CD14-positive monocyte (primary cell): ENCODE measurements around the gene BBS9. TPM values are rescaled to one million over a fixed set of nuclear protein-coding genes. Genes with fewer than 3 reads are reported as not detected.
A peak's percentile ranks its signal among the peaks of the same experiment; 100 is the strongest.

Experiments used
- DNase-seq, 3 donors: peaks; one replicate each; pipeline ENCODE4 v3.0.0-alpha.2; 2011 to 2022
- H2AFZ ChIP-seq: 2 replicates; pipeline ENCODE4 v1.6.0; 2012; ENCODE audit warnings: mild to moderate bottlenecking, low read depth, low read length, inconsistent platforms; ENCODE audit not compliant: insufficient read depth, poor library complexity, severe bottlenecking
- H3K27ac ChIP-seq, 2 donors: 1 replicate in 1 of 2; 2 replicates in 1 of 2; pipeline ENCODE4 v1.5.1; 2012 to 2013; ENCODE audit warnings: low read length in 2 of 2, control low read depth in 1 of 2, inconsistent platforms in 1 of 2, low read depth in 1 of 2, mild to moderate bottlenecking in 1 of 2
- H3K27me3 ChIP-seq, 2 donors: one replicate each; pipeline versions ENCODE4 v1.6.0 to v1.6.1; 2011 to 2013; ENCODE audit warnings: low read length in 2 of 2; ENCODE audit not compliant: control insufficient read depth in 2 of 2, insufficient read depth in 2 of 2
- H3K36me3 ChIP-seq, 2 donors: replicated peaks in 1 of 2; 1 replicate in 1 of 2; 2 replicates in 1 of 2; pipeline versions ENCODE4 v1.5.1 to v1.6.1; 2012 to 2013; ENCODE audit warnings: low read length in 2 of 2, control low read depth in 1 of 2, inconsistent platforms in 1 of 2, mild to moderate bottlenecking in 1 of 2; ENCODE audit not compliant: insufficient read depth in 2 of 2, control insufficient read depth in 1 of 2
- H3K4me1 ChIP-seq, 2 donors: 1 replicate in 1 of 2; 2 replicates in 1 of 2; pipeline versions ENCODE4 v1.5.1 to v1.6.1; 2012 to 2013; ENCODE audit warnings: low read length in 2 of 2, control low read depth in 1 of 2, inconsistent platforms in 1 of 2, mild to moderate bottlenecking in 1 of 2, moderate library complexity in 1 of 2; ENCODE audit not compliant: insufficient read depth in 2 of 2, control insufficient read depth in 1 of 2
- H3K4me2 ChIP-seq: replicated peaks from 2 replicates; pipeline ENCODE3; 2012; ENCODE audit warnings: low read length, moderate library complexity, mild to moderate bottlenecking; ENCODE audit not compliant: poor library complexity, severe bottlenecking; ENCODE audit errors: extremely low read depth
- H3K4me3 ChIP-seq, 3 experiments: fragments of 200-600 bp in 1 of 3; sonication (generic) in 1 of 3; replicated peaks in 1 of 3; 1 replicate in 2 of 3; 2 replicates in 1 of 3; pipeline ENCODE4 v1.5.1; 2011 to 2013; ENCODE audit warnings: low read length in 3 of 3, mild to moderate bottlenecking in 3 of 3, control low read depth in 2 of 3, low read depth in 2 of 3, inconsistent platforms in 1 of 3, moderate library complexity in 1 of 3
- H3K79me2 ChIP-seq: 2 replicates; pipeline ENCODE4 v1.6.0; 2012; ENCODE audit warnings: mild to moderate bottlenecking, control low read depth, inconsistent platforms, low read length, moderate library complexity; ENCODE audit not compliant: insufficient read depth
- H3K9ac ChIP-seq: 2 replicates; pipeline ENCODE4 v1.6.0; 2017; ENCODE audit warnings: low read length, mild to moderate bottlenecking; ENCODE audit not compliant: insufficient read depth, poor library complexity, severe bottlenecking
- H3K9me3 ChIP-seq, 2 donors: replicated peaks in 1 of 2; 1 replicate in 1 of 2; 2 replicates in 1 of 2; pipeline versions ENCODE4 v1.5.1 to v1.6.1; 2012 to 2013; ENCODE audit warnings: low read length in 2 of 2, control low read depth in 1 of 2; ENCODE audit not compliant: control insufficient read depth in 1 of 2, insufficient read depth in 1 of 2
- H4K20me1 ChIP-seq: 2 replicates; pipeline ENCODE4 v1.6.0; 2012; ENCODE audit warnings: mild to moderate bottlenecking, low read length, control low read depth, moderate library complexity; ENCODE audit not compliant: insufficient read depth
- H3K27ac Mint-ChIP-seq, 7 donors: one replicate each; pipeline ENCODE4 v1.8.0; 2020; ENCODE audit warnings: mild to moderate bottlenecking in 7 of 7, mixed read lengths in 7 of 7, moderate library complexity in 6 of 7, inconsistent platforms in 2 of 7
- H3K27me3 Mint-ChIP-seq, 3 donors: one replicate each; pipeline ENCODE4 v1.8.0; 2021 to 2022; ENCODE audit warnings: low read depth in 3 of 3, mild to moderate bottlenecking in 3 of 3, mixed read lengths in 3 of 3, moderate library complexity in 3 of 3, inconsistent platforms in 1 of 3
- H3K36me3 Mint-ChIP-seq, 2 donors: one replicate each; pipeline ENCODE4 v1.8.0; 2020; ENCODE audit warnings: mixed read lengths in 2 of 2, inconsistent platforms in 1 of 2, mild to moderate bottlenecking in 1 of 2
- H3K4me1 Mint-ChIP-seq: one replicate; pipeline ENCODE4 v1.8.0; 2020; ENCODE audit warnings: mild to moderate bottlenecking, mixed read lengths
- H3K4me3 Mint-ChIP-seq, 2 donors: one replicate each; pipeline ENCODE4 v1.8.0; 2020; ENCODE audit warnings: mild to moderate bottlenecking in 2 of 2, mixed read lengths in 2 of 2, moderate library complexity in 1 of 2
- H3K9me3 Mint-ChIP-seq, 7 donors: one replicate each; pipeline ENCODE4 v1.8.0; 2020 to 2022; ENCODE audit warnings: mixed read lengths in 7 of 7, mild to moderate bottlenecking in 6 of 7, moderate library complexity in 6 of 7, inconsistent platforms in 2 of 7
- WGBS: methylation state at CpG from one replicate; pipeline ENCODE4 v1.1.5; 2013; ENCODE audit warnings: missing lambda C conversion rate; ENCODE audit not compliant: insufficient coverage; 5-methylcytosine and 5-hydroxymethylcytosine counted together
- intact Hi-C, 2 donors: fragments of 100-400 bp; cut with micrococcal nuclease; formaldehyde crosslinking; loops; one replicate each; pipeline versions ENCODE4 v1.15.0 to v1.15.1; 2023
- polyA plus RNA-seq, 3 donors: library from polyadenylated mRNA; depleted of rRNA in 1 of 3; unstranded in 2 of 3; stranded (reverse) in 1 of 3; fragments of 300-500 nt in 2 of 3; fragments of >200 nt in 1 of 3; fragmentation: Illumina TruSeq in 2 of 3; gene quantifications; 1 replicate in 2 of 3; 2 replicates in 1 of 3; pipeline ENCODE4 v1.2.3, GENCODE V29; 2012 to 2021
- TF ChIP-seq, protein P1 (sequence below): fragments of 200-600 bp; IDR thresholded peaks from one replicate; pipeline ENCODE4 v1.8.0; 2022; ENCODE audit warnings: antibody characterized with exemption, mild to moderate bottlenecking

Gene BBS9
- polyA plus RNA-seq, 3 donors: 4.9 to 7.5 (median 6.8) TPM

DNA sequence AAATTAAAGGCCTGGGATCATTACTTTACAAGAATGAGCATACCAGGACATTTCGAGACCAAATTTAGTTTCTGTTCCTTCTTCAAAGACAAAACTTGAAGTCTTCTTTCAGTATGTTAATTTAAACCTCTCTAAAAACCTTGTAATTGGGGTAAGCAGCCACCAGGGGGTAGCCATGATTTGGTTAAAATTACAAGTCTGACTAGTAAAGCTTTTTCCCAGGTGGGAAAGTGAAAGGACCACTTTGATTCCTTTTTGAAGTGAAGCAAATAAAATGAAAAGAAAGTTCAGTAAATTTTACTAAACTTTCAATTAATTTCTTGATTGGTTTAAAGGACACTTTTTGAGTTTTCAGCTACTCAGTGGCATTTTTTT is 294.3 kb downstream of the BBS9 start:
- Mint-ChIP-seq H3K36me3 (no peaks in the 10 kb centered on the region), H3K9me3 (no peaks in the 10 kb centered on the region), H3K27ac (no peak overlapping the region), H3K4me1 (peaks cover 4% of the 10 kb centered on the region), H3K27me3 (no peaks in the 10 kb centered on the region), H3K4me3 (no peak overlapping the region)
- H3K27ac ChIP-seq: no peak overlapping the region
- no peaks in the 10 kb centered on the region for H3K36me3 ChIP-seq
- no CpG with 5 or more reads among the region's 1 CpG for WGBS
- intact Hi-C loops: no loop called here
- H2AFZ ChIP-seq: no peak overlapping the region
- H3K4me1 ChIP-seq: no peaks in the 10 kb centered on the region
- H4K20me1 ChIP-seq: no peaks in the 10 kb centered on the region
- H3K9me3 ChIP-seq: no peaks in the 10 kb centered on the region
- H3K4me3 ChIP-seq: no peak overlapping the region
- DNase-seq: no peak
- no peaks in the 10 kb centered on the region for H3K79me2 ChIP-seq
- no peak overlapping the region for H3K9ac ChIP-seq
- TF ChIP-seq, protein P1, sequence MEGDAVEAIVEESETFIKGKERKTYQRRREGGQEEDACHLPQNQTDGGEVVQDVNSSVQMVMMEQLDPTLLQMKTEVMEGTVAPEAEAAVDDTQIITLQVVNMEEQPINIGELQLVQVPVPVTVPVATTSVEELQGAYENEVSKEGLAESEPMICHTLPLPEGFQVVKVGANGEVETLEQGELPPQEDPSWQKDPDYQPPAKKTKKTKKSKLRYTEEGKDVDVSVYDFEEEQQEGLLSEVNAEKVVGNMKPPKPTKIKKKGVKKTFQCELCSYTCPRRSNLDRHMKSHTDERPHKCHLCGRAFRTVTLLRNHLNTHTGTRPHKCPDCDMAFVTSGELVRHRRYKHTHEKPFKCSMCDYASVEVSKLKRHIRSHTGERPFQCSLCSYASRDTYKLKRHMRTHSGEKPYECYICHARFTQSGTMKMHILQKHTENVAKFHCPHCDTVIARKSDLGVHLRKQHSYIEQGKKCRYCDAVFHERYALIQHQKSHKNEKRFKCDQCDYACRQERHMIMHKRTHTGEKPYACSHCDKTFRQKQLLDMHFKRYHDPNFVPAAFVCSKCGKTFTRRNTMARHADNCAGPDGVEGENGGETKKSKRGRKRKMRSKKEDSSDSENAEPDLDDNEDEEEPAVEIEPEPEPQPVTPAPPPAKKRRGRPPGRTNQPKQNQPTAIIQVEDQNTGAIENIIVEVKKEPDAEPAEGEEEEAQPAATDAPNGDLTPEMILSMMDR: peak; percentile 55
- no peaks in the 10 kb centered on the region for H3K27me3 ChIP-seq
- no peak overlapping the region for H3K4me2 ChIP-seq

DNA sequence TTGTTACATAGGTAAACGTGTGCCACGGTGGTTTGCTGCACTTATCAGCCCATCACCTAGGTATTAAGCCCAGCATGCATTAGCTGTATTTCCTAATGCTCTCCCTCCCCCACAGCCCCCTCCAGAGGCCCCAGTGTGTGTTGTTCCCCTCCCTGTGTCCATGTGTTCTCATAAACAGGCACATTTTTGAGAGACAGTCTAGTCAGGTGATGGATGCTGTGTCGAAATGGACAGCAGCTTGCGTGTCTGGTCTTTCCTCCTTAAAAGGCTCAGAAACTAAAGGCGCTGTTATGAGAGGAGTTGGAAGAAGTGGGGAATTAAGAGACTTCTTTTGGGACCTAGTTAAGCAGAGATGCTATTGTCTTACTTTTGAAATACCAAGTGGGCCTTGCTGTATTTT is 296.0 kb downstream of the BBS9 start:
- Histone ChIP-seq H3K36me3 (no peaks in the 10 kb centered on the region), H3K27ac (no peak overlapping the region), H4K20me1 (no peaks in the 10 kb centered on the region), H3K9ac (no peak overlapping the region), H3K27me3 (no peaks in the 10 kb centered on the region), H3K79me2 (no peaks in the 10 kb centered on the region), H3K9me3 (no peaks in the 10 kb centered on the region), H2AFZ (no peak overlapping the region), H3K4me2 (no peak overlapping the region), H3K4me3 (no peak overlapping the region), H3K4me1 (no peaks in the 10 kb centered on the region)
- no peak for DNase-seq
- H3K9me3 Mint-ChIP-seq: no peaks in the 10 kb centered on the region
- no peak overlapping the region for H3K27ac Mint-ChIP-seq
- no peaks in the 10 kb centered on the region for H3K36me3 Mint-ChIP-seq
- 93% methylated on average over 5 of the region's 5 CpGs for WGBS
- peaks cover 4% of the 10 kb centered on the region for H3K4me1 Mint-ChIP-seq
- TF ChIP-seq, protein P1: no peak
- H3K4me3 Mint-ChIP-seq: no peak overlapping the region
- intact Hi-C loops: no loop called here
- no peaks in the 10 kb centered on the region for H3K27me3 Mint-ChIP-seq
